GM23338 (cell line): ENCODE results near the gene TMX3. TPM values are rescaled to one million over a fixed set of nuclear protein-coding genes. Genes with fewer than 3 reads are reported as not detected.

ENCODE experiments used
- ATAC-seq: fragments of 200-7000 bp; cut with Tn5 transposase; 3 replicates; pipeline ENCODE4 v1.9.1; 2020
- DNase-seq: peaks from one replicate; pipeline ENCODE4 v3.0.0-alpha.2; 2015; ENCODE audit warnings: low spot score
- H2AFZ ChIP-seq: fragments of 200-600 bp; sonication (generic); 2 replicates; pipeline ENCODE4 v1.8.0; 2016; ENCODE audit warnings: antibody characterized with exemption, mild to moderate bottlenecking, moderate library complexity
- H3F3A ChIP-seq: fragments of 200-600 bp; sonication (generic); replicated peaks from 2 replicates; pipeline ENCODE4 v1.8.0; 2017; ENCODE audit warnings: antibody characterized with exemption, mixed run types, low read depth
- H3K27ac ChIP-seq: fragments of 200-600 bp; sonication (generic); 2 replicates; pipeline ENCODE4 v1.6.1; 2016; ENCODE audit warnings: low read depth
- H3K27me3 ChIP-seq: fragments of 200-600 bp; sonication (generic); 2 replicates; pipeline ENCODE4 v1.8.0; 2016; ENCODE audit warnings: mild to moderate bottlenecking, mixed run types, moderate library complexity; ENCODE audit not compliant: insufficient read depth
- H3K36me3 ChIP-seq: fragments of 200-600 bp; sonication (generic); 2 replicates; pipeline ENCODE4 v1.8.0; 2016; ENCODE audit warnings: mild to moderate bottlenecking; ENCODE audit not compliant: insufficient read depth
- H3K4me1 ChIP-seq: fragments of 200-600 bp; sonication (generic); 2 replicates; pipeline ENCODE4 v1.8.0; 2016; ENCODE audit warnings: mild to moderate bottlenecking, moderate library complexity; ENCODE audit not compliant: insufficient read depth
- H3K4me2 ChIP-seq: fragments of 200-600 bp; sonication (generic); 2 replicates; pipeline ENCODE4 v1.7.1; 2017; ENCODE audit warnings: mixed run types
- H3K4me3 ChIP-seq: fragments of 200-600 bp; sonication (generic); 2 replicates; pipeline ENCODE4 v1.6.1; 2016; ENCODE audit warnings: mixed run types
- H3K79me2 ChIP-seq: fragments of 200-600 bp; sonication (generic); replicated peaks from 2 replicates; pipeline ENCODE4 v1.8.0; 2017; ENCODE audit warnings: mild to moderate bottlenecking; ENCODE audit not compliant: insufficient read depth
- H3K9me2 ChIP-seq: fragments of 200-600 bp; sonication (generic); 2 replicates; pipeline ENCODE4 v1.8.0; 2017; ENCODE audit not compliant: insufficient read depth
- H4K20me1 ChIP-seq: fragments of 200-600 bp; sonication (generic); replicated peaks from 2 replicates; pipeline ENCODE4 v1.8.0; 2017; ENCODE audit warnings: mild to moderate bottlenecking; ENCODE audit not compliant: insufficient read depth
- H3K27ac Mint-ChIP-seq: 2 replicates; pipeline ENCODE4 v1.8.0; 2020; ENCODE audit warnings: inconsistent platforms, mild to moderate bottlenecking, moderate library complexity, mixed read lengths
- H3K27me3 Mint-ChIP-seq: 3 replicates; pipeline ENCODE4 v1.8.0; 2022; ENCODE audit warnings: low read depth, mild to moderate bottlenecking, moderate library complexity, mixed read lengths, inconsistent platforms; ENCODE audit not compliant: insufficient read depth, poor library complexity
- H3K36me3 Mint-ChIP-seq: 3 replicates; pipeline ENCODE4 v1.8.0; 2021; ENCODE audit warnings: low read depth, mild to moderate bottlenecking, inconsistent platforms, moderate library complexity, mixed read lengths
- H3K4me1 Mint-ChIP-seq: 3 replicates; pipeline ENCODE4 v1.8.0; 2020; ENCODE audit warnings: mild to moderate bottlenecking, inconsistent platforms, mixed read lengths
- H3K4me3 Mint-ChIP-seq: 3 replicates; pipeline ENCODE4 v1.8.0; 2021; ENCODE audit warnings: moderate library complexity, mild to moderate bottlenecking, inconsistent platforms, mixed read lengths
- H3K9me3 Mint-ChIP-seq: 3 replicates; pipeline ENCODE4 v1.8.0; 2020; ENCODE audit warnings: moderate library complexity, mild to moderate bottlenecking, inconsistent platforms, mixed read lengths
- CREB1 ChIP-seq: fragments of 250-450 bp; sonication (Bioruptor Pico); IDR thresholded peaks from 2 replicates; pipeline ENCODE4 v1.5.0; 2020; ENCODE audit warnings: low read depth, mild to moderate bottlenecking, moderate library complexity
- CTCF ChIP-seq, 2 experiments: fragments of 200-600 bp in 1 of 2; sonication (generic) in 1 of 2; conservative IDR thresholded peaks; 2 replicates each; pipeline versions ENCODE4 v1.5.1 to v1.6.1; 2016 to 2017; ENCODE audit warnings: antibody characterized with exemption in 2 of 2, low read depth in 2 of 2, mild to moderate bottlenecking in 2 of 2, moderate library complexity in 1 of 2
- ETS1 ChIP-seq: IDR thresholded peaks from 2 replicates; pipeline ENCODE4 v1.6.1; 2016; ENCODE audit warnings: antibody characterized with exemption
- EZH2 ChIP-seq: fragments of 200-600 bp; sonication (generic); IDR thresholded peaks from one replicate; pipeline ENCODE4 v1.8.0; 2017; ENCODE audit warnings: antibody characterized with exemption, mild to moderate bottlenecking, low read depth; ENCODE audit not compliant: unreplicated experiment
- EZH2phosphoT487 ChIP-seq: fragments of 200-600 bp; sonication (generic); IDR thresholded peaks from one replicate; pipeline ENCODE4 v1.8.1; 2018; ENCODE audit warnings: antibody characterized with exemption; ENCODE audit not compliant: unreplicated experiment
- JUNB ChIP-seq: IDR thresholded peaks from one replicate; pipeline ENCODE4 v1.6.1; 2016; ENCODE audit warnings: antibody characterized with exemption; ENCODE audit not compliant: unreplicated experiment
- NANOG ChIP-seq: IDR thresholded peaks from 2 replicates; pipeline ENCODE4 v1.6.1; 2016; ENCODE audit warnings: antibody characterized with exemption, borderline replicate concordance
- POLR2AphosphoS5 ChIP-seq: IDR thresholded peaks from 2 replicates; pipeline ENCODE4 v1.6.1; 2016; ENCODE audit warnings: antibody characterized with exemption, low read depth
- REST ChIP-seq: IDR thresholded peaks from one replicate; pipeline ENCODE4 v1.6.1; 2018; ENCODE audit warnings: antibody characterized with exemption; ENCODE audit not compliant: unreplicated experiment
- STAT1 ChIP-seq: IDR thresholded peaks from one replicate; pipeline ENCODE4 v1.6.1; 2016; ENCODE audit warnings: antibody characterized with exemption; ENCODE audit not compliant: unreplicated experiment
- ZNF114 ChIP-seq: fragments of 250-450 bp; sonication (Bioruptor Pico); IDR thresholded peaks from 2 replicates; pipeline ENCODE4 v1.5.0; 2020; ENCODE audit warnings: mild to moderate bottlenecking, moderate library complexity
- ZNF331 ChIP-seq: fragments of 250-450 bp; sonication (Bioruptor Pico); IDR thresholded peaks from 2 replicates; pipeline ENCODE4 v1.5.0; 2020; ENCODE audit warnings: low read depth, mild to moderate bottlenecking, moderate library complexity
- ZNF462 ChIP-seq: fragments of 250-450 bp; sonication (Bioruptor Pico); IDR thresholded peaks from 2 replicates; pipeline ENCODE4 v1.5.0; 2020; ENCODE audit warnings: mild to moderate bottlenecking, moderate library complexity
- polyA plus RNA-seq: library from polyadenylated mRNA; unstranded; fragments of >200 nt; fragmentation: Nextera tagmentation; extraction: Ambion mirVana; gene quantifications from 2 replicates; pipeline ENCODE4 v1.2.1, GENCODE V29; 2016
- total RNA-seq: library from RNA; depleted of rRNA; stranded (reverse); fragments of >200 nt; shearing (Covaris generic); gene quantifications from 2 replicates; pipeline ENCODE4 v1.2.3, GENCODE V29; 2014

Gene TMX3
- total and polyA plus RNA-seq, 2 experiments from 2014 or later: 12.4 to 40.1 TPM

GRCh38 chr18:68701353-68701752 lies 13.6 kb downstream of the TMX3 start:
- Histone ChIP-seq H3K4me1 (no peaks in the 10 kb centered on the region), H3K4me2 (no peak overlapping the region), H3F3A (no peaks in the 10 kb centered on the region), H3K79me2 (peaks cover 73% of the 10 kb centered on the region), H3K9me2 (no peaks in the 10 kb centered on the region; the same call in 1 of the 2 replicates), H4K20me1 (no peaks in the 10 kb centered on the region), H3K27me3 (no peaks in the 10 kb centered on the region), H2AFZ (no peak overlapping the region), H3K27ac (no peak overlapping the region), H3K4me3 (no peak overlapping the region), H3K36me3 (peaks cover 7% of the 10 kb centered on the region; the same call in 1 of the 2 replicates)
- Mint-ChIP-seq H3K4me1 (no peaks in the 10 kb centered on the region), H3K4me3 (no peak overlapping the region), H3K27me3 (no peaks in the 10 kb centered on the region), H3K9me3 (no peaks in the 10 kb centered on the region), H3K36me3 (peaks cover 53% of the 10 kb centered on the region), H3K27ac (no peak overlapping the region; the same call in 1 of the 2 replicates)
- ATAC-seq: no peak
- no peak for DNase-seq
- TF ChIP-seq NANOG: no peak
- TF ChIP-seq EZH2phosphoT487: no peak
- TF ChIP-seq CTCF (conservative IDR thresholded peaks at IDR 0.05; ENCODE audit: low read depth in 2 of 2): no peak
- no peak for TF ChIP-seq REST
- no peak for TF ChIP-seq CREB1
- no peak for TF ChIP-seq POLR2AphosphoS5
- TF ChIP-seq ZNF331 (CRISPR knock-in tag): no peak
- no peak for TF ChIP-seq STAT1
- no peak for TF ChIP-seq JUNB
- TF ChIP-seq ZNF114 (CRISPR knock-in tag): no peak
- TF ChIP-seq EZH2: no peak
- no peak for TF ChIP-seq ETS1
- no peak for TF ChIP-seq ZNF462 (CRISPR knock-in tag)
